Activated CD8-positive, alpha-beta T cell treated with anti-CD3 and anti-CD28 coated beads, Interleukin-2, amount 10 ng/mL, durations not matched to agents 7 days and 5 days (primary cell): ENCODE measurements around the gene RNF144A. TPM values are rescaled to one million over a fixed set of nuclear protein-coding genes. Genes with fewer than 3 reads are reported as not detected.

Experiments
- ATAC-seq: fragments of 150-1000 bp; cut with Tn5 transposase; one replicate; pipeline ENCODE4 v1.10.0; 2021; ENCODE audit warnings: moderate library complexity
- CTCF ChIA-PET: fragments of 350-600 bp; sonication (Branson Sonifier 250); formaldehyde crosslinking; loops from one replicate; lab custom pipeline; 2021; ENCODE audit warnings: antibody characterized with exemption; lab: Charles Lee
- POLR2A ChIA-PET: fragments of 350-600 bp; sonication (Branson Sonifier 250); formaldehyde crosslinking; loops from one replicate; lab custom pipeline; 2021; ENCODE audit warnings: antibody characterized with exemption; lab: Charles Lee
- DNase-seq: peaks from one replicate; pipeline ENCODE4 v3.0.0-alpha.2; 2020
- H3K27ac Mint-ChIP-seq: one replicate; pipeline ENCODE4 v1.8.0; 2021; ENCODE audit warnings: mild to moderate bottlenecking, mixed read lengths
- H3K27me3 Mint-ChIP-seq: one replicate; pipeline ENCODE4 v1.8.0; 2021; ENCODE audit warnings: low read depth, mixed read lengths
- H3K36me3 Mint-ChIP-seq: one replicate; pipeline ENCODE4 v1.8.0; 2021; ENCODE audit warnings: low read depth, mixed read lengths
- H3K4me1 Mint-ChIP-seq: one replicate; pipeline ENCODE4 v1.8.0; 2021; ENCODE audit warnings: low read depth, mixed read lengths
- H3K4me3 Mint-ChIP-seq: one replicate; pipeline ENCODE4 v1.8.0; 2021; ENCODE audit warnings: mild to moderate bottlenecking, mixed read lengths
- H3K9me3 Mint-ChIP-seq: one replicate; pipeline ENCODE4 v1.8.0; 2022; ENCODE audit warnings: mixed read lengths; ENCODE audit not compliant: insufficient read depth
- total RNA-seq, 2 experiments: library from RNA; stranded (reverse); gene quantifications; one replicate each; pipeline ENCODE4 v1.2.3, GENCODE V29; 2021

RNF144A gene
- 10 to 100 TPM; 76.9 to 87.0 TPM for total RNA-seq

DNA sequence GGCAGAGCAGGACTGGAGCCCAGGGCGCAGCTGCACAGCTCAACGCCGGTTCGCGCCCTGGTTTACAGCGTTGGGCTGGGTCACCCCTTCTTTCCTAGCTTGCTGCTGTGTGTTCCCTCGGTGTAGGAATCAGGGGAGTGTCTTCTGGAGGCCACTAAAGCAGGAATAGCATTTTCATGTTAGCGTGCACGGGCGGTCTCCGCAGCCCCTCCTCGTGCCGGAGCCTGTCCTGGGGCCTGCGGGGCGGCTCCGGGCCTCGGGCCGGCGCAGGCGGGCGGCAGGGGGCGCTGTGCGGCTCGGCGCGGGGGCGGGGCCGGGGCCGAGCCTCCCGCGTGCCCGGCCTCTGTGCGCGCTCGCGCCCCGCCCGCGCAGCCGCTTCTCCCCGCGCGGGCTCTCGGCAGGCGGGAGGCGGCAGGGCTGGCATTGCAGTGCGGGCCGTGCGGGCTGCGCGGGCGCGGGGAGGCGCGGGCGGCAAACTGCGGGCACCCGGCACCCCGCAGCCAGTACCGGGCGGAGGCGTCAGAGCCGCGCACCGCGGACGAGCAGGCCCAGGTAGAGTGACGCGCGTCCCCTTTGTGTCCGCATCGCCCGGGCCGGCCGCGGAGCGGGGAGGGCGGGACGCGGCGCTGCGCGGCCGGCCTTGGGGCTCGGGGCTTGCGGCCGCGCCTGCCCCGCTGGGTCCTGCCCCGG, at the start of gene RNF144A:
RNF144A (plus strand) TSS at position 342 of the 690 bp plus-strand sequence. CDS start 79,515 bp downstream, outside the sequence.
- ATAC-seq = peak; percentile 80
- Mint-ChIP-seq H3K9me3 (peaks cover 9% of the 10 kb centered on the region), H3K36me3 (peaks cover 68% of the 10 kb centered on the region), H3K4me3 (peak within 1 kb of the TSS; percentile 85), H3K27me3 (no peaks in the 10 kb centered on the region), H3K27ac (peak within 1 kb of the TSS; percentile 86), H3K4me1 (peaks cover 77% of the 10 kb centered on the region)
- peak; percentile 72 for DNase-seq
- POLR2A ChIA-PET = interaction anchor here (0.6 to 12.1 kb wide), 11 partner anchors 8 to 52 kb away, joined by 3 to 188 read pairs (median 5); partner anchors contain the start of genes CMPK2 and RSAD2
- CTCF ChIA-PET = interaction anchor here (0.6 to 9.6 kb wide), 22 partner anchors 8 to 129 kb away, joined by 3 to 135 read pairs (median 5); partner anchors contain the start of genes CMPK2 and RSAD2

DNA sequence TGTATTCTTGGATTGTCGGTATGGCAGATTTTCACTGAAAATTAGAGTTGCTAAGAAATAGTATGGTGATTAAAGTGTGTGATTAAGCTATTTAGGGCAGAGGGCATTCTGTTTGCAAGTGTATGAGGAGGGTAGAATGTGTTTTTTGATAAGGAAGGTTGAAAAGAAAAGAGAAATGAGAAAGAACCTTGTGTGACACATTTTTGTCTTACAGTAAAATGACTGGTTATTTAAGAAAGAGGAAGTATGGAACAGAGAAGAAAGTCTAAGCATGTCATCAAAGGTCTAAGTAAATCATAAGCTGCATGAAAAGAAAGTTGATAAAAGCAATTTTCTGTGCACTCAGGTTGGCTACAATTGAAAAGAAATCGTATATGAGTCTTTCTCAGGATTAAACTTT, 44.8 kb upstream of the RNF144A start:
- H3K9me3 Mint-ChIP-seq = peaks cover 11% of the 10 kb centered on the region
- no peak for DNase-seq
- peaks cover 72% of the 10 kb centered on the region for H3K4me1 Mint-ChIP-seq
- H3K4me3 Mint-ChIP-seq = no peak overlapping the region
- ChIA-PET CTCF (interaction anchor here (1.0 to 2.5 kb wide), 5 partner anchors 13 to 172 kb away, joined by 3 to 10 read pairs (median 5); partner anchors contain the start of gene RNF144A), POLR2A (interaction anchor here (1.0 kb wide), 1 partner anchor 44 kb away, joined by 3 read pairs; no protein-coding TSS in a partner anchor)
- H3K27me3 Mint-ChIP-seq = no peaks in the 10 kb centered on the region
- no peak overlapping the region for H3K27ac Mint-ChIP-seq
- ATAC-seq = no peak
- peaks cover 53% of the 10 kb centered on the region for H3K36me3 Mint-ChIP-seq

DNA sequence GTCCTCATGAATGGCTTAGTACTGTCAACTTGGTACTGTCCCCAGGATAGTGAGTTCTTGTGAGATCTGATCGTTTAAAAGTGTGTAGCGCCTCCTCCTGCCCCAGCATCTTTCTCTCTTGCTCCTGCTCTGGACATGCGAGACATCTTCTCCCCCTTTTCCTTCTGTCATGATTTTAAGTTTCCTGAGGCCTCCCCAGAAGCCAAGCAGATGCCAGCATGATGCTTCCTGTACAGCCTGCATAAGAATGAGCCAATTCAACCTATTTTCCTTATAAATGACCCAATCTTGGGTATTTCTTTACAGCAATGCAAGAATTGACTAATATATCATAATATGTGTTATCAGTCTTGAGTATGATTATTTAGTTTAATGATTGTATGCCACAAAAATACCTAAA, 43.2 kb upstream of the RNF144A start:
- ChIA-PET CTCF (interaction anchor here (7.8 kb wide), 1 partner anchor 42 kb away, joined by 66 read pairs; the partner anchor contains the start of gene RNF144A), POLR2A (interaction anchor here (7.6 kb wide), 1 partner anchor 9 kb away, joined by 372 read pairs; the partner anchor contains the start of gene CMPK2)
- ATAC-seq (no peak), DNase-seq (no peak)
- Mint-ChIP-seq H3K36me3 (peaks cover 52% of the 10 kb centered on the region), H3K27me3 (no peaks in the 10 kb centered on the region), H3K4me3 (no peak overlapping the region), H3K27ac (peak overlapping the region; percentile 2), H3K4me1 (peaks cover 62% of the 10 kb centered on the region), H3K9me3 (peaks cover 11% of the 10 kb centered on the region)

- Mint-ChIP-seq H3K36me3 (peaks cover 51% of the 10 kb centered on the region), H3K27me3 (no peaks in the 10 kb centered on the region), H3K4me3 (no peak overlapping the region), H3K27ac (peak overlapping the region; percentile 41), H3K4me1 (peaks cover 49% of the 10 kb centered on the region), H3K9me3 (peaks cover 11% of the 10 kb centered on the region)
- DNase-seq (no peak), ATAC-seq (no peak)
- ChIA-PET CTCF (interaction anchor here (1.5 to 7.8 kb wide), 5 partner anchors 10 to 49 kb away, joined by 4 to 157 read pairs (median 56); partner anchors contain the start of genes CMPK2 and RNF144A), POLR2A (interaction anchor here (1.2 to 7.6 kb wide), 3 partner anchors 11 to 33 kb away, joined by 3 to 372 read pairs (median 121); partner anchors contain the start of gene CMPK2)
Measured at GRCh38 chr2:6876309-6876708, 40.9 kb upstream of the RNF144A start.

GRCh38 chr2:6877402-6878304, 39.6 kb upstream of the RNF144A start, which contains the start of gene RSAD2:
TSS of gene RSAD2 (plus strand) at chr2:6877777. CDS start at chr2:6877801, 24 bp downstream.
- peaks cover 63% of the 10 kb centered on the region for H3K36me3 Mint-ChIP-seq
- H3K27me3 Mint-ChIP-seq = no peaks in the 10 kb centered on the region
- ChIA-PET CTCF (interaction anchor here (0.8 to 7.8 kb wide), 10 partner anchors 10 to 167 kb away, joined by 3 to 157 read pairs (median 9); partner anchors contain the start of genes CMPK2 and RNF144A), POLR2A (interaction anchor here (1.0 to 7.6 kb wide), 13 partner anchors 8 to 848 kb away, joined by 3 to 372 read pairs (median 4); partner anchors contain the start of gene CMPK2)
- ATAC-seq (peak; percentile 85), DNase-seq (peak; percentile 71)
- H3K4me1 Mint-ChIP-seq = peaks cover 57% of the 10 kb centered on the region
- peaks cover 11% of the 10 kb centered on the region for H3K9me3 Mint-ChIP-seq
- peak within 1 kb of the TSS; percentile 94 for H3K4me3 Mint-ChIP-seq
- H3K27ac Mint-ChIP-seq = peak within 1 kb of the TSS; percentile 94

DNA sequence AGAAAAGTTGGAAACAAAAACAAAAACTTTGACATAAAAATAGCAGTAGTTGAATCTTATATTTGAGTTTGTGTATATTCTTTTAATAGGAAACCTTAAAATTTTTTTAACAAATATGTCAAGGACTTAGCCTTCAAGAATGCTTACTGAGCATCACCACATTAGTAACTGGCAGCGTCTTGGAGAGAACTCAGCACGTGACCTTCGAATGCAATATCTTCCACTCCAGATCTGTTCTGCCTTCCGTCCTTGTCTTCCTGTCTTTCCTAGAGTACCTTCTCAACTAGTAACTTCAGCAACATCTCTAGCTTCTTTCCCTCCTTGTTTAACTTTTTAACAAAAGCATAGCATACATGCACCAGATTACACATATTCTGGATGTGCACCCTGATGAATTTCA, 38.7 kb upstream of the RNF144A start:
- H3K4me1 Mint-ChIP-seq = peaks cover 53% of the 10 kb centered on the region
- DNase-seq = no peak

GRCh38 chr2:6879011-6879410, 38.2 kb upstream of the RNF144A start:
- ATAC-seq (no peak), DNase-seq (no peak)
- Mint-ChIP-seq H3K9me3 (peaks cover 10% of the 10 kb centered on the region), H3K36me3 (peaks cover 66% of the 10 kb centered on the region), H3K4me3 (peak overlapping the region; percentile 94), H3K27ac (peak overlapping the region; percentile 91), H3K27me3 (no peaks in the 10 kb centered on the region), H3K4me1 (peaks cover 56% of the 10 kb centered on the region)
- ChIA-PET CTCF (interaction anchor here (1.1 to 7.8 kb wide), 11 partner anchors 8 to 165 kb away, joined by 3 to 157 read pairs (median 8); partner anchors contain the start of genes CMPK2 and RNF144A), POLR2A (interaction anchor here (1.2 to 7.6 kb wide), 7 partner anchors 9 to 41 kb away, joined by 3 to 372 read pairs (median 25); partner anchors contain the start of gene CMPK2)

More for the DNA sequence above, 38.7 kb upstream of the RNF144A start:
- H3K27me3 Mint-ChIP-seq = no peaks in the 10 kb centered on the region
- peaks cover 11% of the 10 kb centered on the region for H3K9me3 Mint-ChIP-seq
- H3K36me3 Mint-ChIP-seq = peaks cover 65% of the 10 kb centered on the region
- H3K4me3 Mint-ChIP-seq = peak overlapping the region; percentile 94
- ChIA-PET POLR2A (interaction anchor here (1.2 to 7.6 kb wide), 8 partner anchors 9 to 44 kb away, joined by 3 to 372 read pairs (median 20); partner anchors contain the start of gene CMPK2), CTCF (interaction anchor here (1.1 to 7.8 kb wide), 11 partner anchors 7 to 166 kb away, joined by 3 to 157 read pairs (median 9); partner anchors contain the start of genes CMPK2 and RNF144A)
- peak overlapping the region; percentile 94 for H3K27ac Mint-ChIP-seq
- ATAC-seq = peak; percentile 24

GRCh38 chr2:6880200-6880733, 36.9 kb upstream of the RNF144A start:
- peak overlapping the region; percentile 96 for H3K27ac Mint-ChIP-seq
- peaks cover 68% of the 10 kb centered on the region for H3K36me3 Mint-ChIP-seq
- ChIA-PET POLR2A (interaction anchor here (0.7 to 7.6 kb wide), 6 partner anchors 13 to 39 kb away, joined by 3 to 372 read pairs (median 34); partner anchors contain the start of gene CMPK2), CTCF (interaction anchor here (1.2 to 7.8 kb wide), 8 partner anchors 14 to 164 kb away, joined by 3 to 157 read pairs (median 21); partner anchors contain the start of genes CMPK2 and RNF144A)
- no peaks in the 10 kb centered on the region for H3K27me3 Mint-ChIP-seq
- peak overlapping the region; percentile 92 for H3K4me3 Mint-ChIP-seq
- DNase-seq (peak; percentile 59), ATAC-seq (peak; percentile 50)
- H3K4me1 Mint-ChIP-seq = peaks cover 56% of the 10 kb centered on the region
- no peaks in the 10 kb centered on the region for H3K9me3 Mint-ChIP-seq

DNA sequence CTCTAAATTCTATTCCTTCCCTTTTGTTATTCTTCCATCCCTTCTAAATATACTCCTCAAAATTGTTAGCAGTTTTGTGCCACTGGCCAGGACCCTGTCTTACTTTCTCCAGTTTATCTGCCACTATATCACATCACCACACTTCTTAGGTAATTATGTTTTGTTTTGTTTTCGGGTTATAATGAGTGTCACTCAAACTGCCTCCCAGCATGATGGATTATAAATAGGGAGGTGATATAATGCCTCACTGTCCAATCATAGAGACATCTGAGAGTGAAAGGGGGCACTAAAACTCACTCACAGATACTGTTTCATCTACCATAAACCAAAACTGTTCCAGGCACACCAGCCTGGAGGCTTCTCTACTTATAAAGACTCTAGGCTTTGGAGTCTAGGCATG, 36.2 kb upstream of the RNF144A start:
- Mint-ChIP-seq H3K9me3 (no peaks in the 10 kb centered on the region), H3K4me3 (peak overlapping the region; percentile 92), H3K4me1 (peaks cover 49% of the 10 kb centered on the region), H3K27me3 (no peaks in the 10 kb centered on the region), H3K27ac (peak overlapping the region; percentile 62), H3K36me3 (peaks cover 67% of the 10 kb centered on the region)
- POLR2A ChIA-PET = interaction anchor here (0.7 to 7.6 kb wide), 5 partner anchors 12 to 39 kb away, joined by 3 to 372 read pairs (median 43); partner anchors contain the start of gene CMPK2
- DNase-seq (no peak), ATAC-seq (no peak)
- CTCF ChIA-PET = interaction anchor here (1.2 to 7.8 kb wide), 5 partner anchors 14 to 35 kb away, joined by 5 to 157 read pairs (median 56); partner anchors contain the start of genes CMPK2 and RNF144A

- Mint-ChIP-seq H3K9me3 (no peaks in the 10 kb centered on the region), H3K27ac (peak overlapping the region; percentile 62), H3K4me1 (peaks cover 47% of the 10 kb centered on the region), H3K27me3 (no peaks in the 10 kb centered on the region), H3K36me3 (peaks cover 70% of the 10 kb centered on the region), H3K4me3 (peak overlapping the region; percentile 92)
- POLR2A ChIA-PET = interaction anchor here (1.6 to 7.6 kb wide), 3 partner anchors 16 to 28 kb away, joined by 3 to 372 read pairs (median 121); partner anchors contain the start of gene CMPK2
- DNase-seq = no peak
- ATAC-seq = no peak
- CTCF ChIA-PET = interaction anchor here (5.6 to 7.8 kb wide), 4 partner anchors 14 to 35 kb away, joined by 37 to 157 read pairs (median 61); partner anchors contain the start of genes CMPK2 and RNF144A
Measured at GRCh38 chr2:6881516-6881915, 35.7 kb upstream of the RNF144A start.
